ENCODE data around the gene HSD17B8. TPM values are rescaled to one million over a fixed set of nuclear protein-coding genes. Genes with fewer than 3 reads are reported as not detected.
"Not testable (repeated sequence)": the region's sequence is repeated elsewhere in the genome, so short reads cannot be mapped to it uniquely, and the experiment has no call there.

HSD17B8 gene
- total RNA-seq, 1 experiment from 2014 or later: 8.2 TPM

DNA sequence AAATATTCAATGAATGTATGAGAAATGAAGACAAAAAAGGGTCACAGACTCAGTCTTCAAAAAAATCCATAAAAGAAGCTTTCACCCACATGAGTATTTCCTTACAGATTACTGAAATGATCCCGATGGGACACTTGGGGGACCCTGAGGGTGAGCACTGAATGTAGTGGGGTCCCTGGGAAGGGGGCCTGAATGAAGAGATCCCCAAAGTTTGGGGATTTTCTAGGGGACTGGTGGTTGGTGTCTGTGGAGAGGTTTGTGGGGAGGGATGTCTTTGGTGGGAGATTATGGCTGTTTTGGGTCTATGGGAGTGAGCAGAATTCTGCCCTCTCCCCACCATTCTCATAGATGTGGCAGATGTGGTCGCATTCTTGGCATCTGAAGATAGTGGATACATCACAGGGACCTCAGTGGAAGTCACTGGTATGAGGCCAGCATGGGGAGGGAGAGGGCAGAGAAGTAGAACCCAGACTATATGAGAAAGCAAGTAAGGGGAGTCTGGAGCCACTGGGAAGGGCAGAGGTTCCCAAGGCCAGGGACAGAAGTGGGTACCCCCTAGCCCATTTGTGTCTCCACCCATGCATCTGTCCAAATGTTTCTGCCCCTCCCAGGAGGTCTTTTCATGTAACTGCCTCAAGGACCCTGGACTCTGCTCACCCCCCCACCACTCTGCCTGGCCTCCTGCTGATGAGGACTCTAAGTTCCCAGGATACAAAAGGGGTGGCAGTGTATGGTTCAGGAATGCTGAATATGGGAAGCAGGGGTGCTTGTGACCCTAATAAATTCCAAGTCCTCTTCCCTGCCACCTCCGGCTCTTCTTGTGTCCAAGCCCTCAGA lies 1.8 kb downstream of the HSD17B8 start:
- DNase-seq (ENCODE audit: low read depth): peak; percentile 48

DNA sequence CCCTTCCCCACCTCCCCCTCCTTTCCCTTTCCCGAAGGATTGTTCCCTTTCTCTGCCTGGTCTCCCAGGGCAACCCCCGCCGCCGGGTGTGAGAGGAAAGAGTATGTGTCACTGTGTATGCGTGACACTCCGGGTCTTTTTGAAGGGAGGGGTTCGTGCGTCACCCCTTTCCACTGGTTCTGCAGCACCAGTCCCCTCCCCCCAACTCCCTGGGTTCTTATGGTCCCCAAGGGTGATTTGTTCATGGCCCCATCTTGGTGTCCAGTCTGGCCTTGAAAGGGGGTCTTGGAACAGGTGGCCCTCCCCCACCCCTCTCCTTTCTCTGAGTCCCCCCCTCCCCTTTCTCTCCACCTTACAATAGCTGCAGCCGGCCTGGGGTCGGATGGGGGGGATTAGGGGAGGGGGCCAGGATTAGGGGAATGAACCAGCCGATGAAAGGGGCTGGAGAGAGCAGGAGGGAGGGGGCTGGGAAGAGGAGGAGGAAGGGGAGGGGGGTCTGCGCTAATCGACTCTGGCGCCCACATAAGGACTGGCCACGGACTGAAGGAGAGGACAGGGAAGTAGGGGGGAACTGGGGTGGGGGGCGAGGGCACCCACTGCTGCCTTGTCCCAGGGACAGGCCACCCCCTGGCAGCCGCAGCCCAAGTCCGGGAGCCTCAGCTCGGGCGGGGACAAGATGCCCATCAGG lies 2.6 kb downstream of the HSD17B8 start:
- DNase-seq (ENCODE audit: low read depth): peak; percentile 92

DNA sequence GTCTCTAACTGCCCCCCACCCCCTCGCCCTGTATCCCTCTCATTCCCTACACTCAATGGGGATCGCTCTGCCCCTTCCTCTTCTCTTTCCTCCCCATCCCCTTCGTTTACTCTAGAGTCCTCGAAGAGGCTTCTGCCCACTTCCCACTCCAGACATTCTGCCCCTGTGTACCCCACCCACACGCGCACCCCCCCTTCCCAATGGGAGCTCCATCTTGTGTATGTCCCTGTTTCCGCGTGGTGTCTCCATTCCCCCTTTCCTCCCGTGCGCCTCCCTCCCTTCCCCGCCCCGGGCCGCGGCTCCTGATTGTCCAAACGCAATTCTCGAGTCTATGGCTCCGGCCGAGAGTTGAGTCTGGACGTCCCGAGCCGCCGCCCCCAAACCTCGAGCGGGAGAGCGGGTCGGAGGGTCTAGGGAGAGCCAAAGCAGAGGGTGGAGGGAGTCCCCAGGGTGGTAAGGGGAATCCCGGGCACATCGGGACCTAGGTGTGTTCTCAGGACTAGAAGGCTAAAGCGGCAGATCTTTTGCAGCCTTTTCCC lies 3.2 kb downstream of the HSD17B8 start:
- DNase-seq (ENCODE audit: low read depth): peak; percentile 69

DNA sequence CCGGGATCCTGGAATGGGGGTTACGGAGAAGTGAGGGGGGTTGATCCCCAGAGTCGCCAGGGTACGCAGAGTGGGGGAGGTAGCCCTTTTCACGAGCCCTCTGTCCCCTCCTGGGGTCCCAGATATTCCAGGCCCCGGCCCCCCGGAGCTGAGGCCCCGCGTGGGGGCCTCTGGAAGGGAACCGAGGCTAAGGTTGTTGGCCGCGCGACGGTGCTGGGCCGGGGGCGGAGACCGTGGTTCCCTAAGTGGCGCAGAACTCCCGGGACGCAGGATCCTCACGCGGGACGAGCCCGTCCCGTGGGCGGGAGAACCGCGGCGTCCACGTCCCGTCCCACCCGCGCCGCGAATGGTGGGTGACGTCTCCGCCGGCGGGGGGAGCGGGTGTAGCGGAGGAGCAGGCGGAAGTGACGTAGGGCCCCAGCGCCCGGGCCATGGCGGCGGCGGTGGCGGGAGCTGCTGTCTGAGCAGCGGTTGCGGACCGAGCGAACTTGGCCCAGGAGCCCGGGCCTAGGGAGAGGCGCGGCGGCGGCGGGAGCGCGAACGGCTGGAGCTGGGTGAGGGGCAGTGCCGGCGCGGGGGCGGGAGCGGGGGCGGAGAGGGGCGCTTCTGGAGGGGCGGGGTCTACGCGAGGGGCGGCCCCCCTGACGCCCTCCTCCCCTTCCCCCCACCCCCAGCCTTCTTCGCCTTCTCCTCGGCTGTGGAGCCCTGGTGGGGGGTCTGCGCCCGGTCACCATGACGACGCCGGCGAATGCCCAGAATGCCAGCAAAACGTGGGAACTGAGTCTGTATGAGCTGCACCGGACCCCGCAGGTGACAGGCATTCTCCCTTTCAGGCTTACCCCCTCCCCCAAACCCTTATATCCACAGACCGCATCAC lies 3.9 kb downstream of the HSD17B8 start, which contains the start of gene RING1:
Gene RING1, plus strand, starts transcription at position 410 of the 877 bp plus-strand sequence. Its CDS starts 323 bp downstream, at position 733.
- peak; percentile 87 for DNase-seq (ENCODE audit: low read depth)

DNA sequence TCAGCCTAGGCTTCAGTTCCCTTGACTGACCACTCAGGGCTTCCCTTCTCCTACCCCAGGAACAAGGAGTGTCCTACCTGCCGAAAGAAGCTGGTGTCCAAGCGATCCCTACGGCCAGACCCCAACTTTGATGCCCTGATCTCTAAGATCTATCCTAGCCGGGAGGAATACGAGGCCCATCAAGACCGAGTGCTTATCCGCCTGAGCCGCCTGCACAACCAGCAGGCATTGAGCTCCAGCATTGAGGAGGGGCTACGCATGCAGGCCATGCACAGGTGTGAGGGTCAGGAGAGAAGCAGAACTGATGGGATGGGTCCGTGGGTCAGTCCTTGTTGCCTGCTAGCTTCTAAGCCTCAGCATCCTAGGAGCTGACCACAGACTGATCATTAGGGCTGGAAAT lies 5.4 kb downstream of the HSD17B8 start:
- no peak for DNase-seq (ENCODE audit: low read depth)

DNA sequence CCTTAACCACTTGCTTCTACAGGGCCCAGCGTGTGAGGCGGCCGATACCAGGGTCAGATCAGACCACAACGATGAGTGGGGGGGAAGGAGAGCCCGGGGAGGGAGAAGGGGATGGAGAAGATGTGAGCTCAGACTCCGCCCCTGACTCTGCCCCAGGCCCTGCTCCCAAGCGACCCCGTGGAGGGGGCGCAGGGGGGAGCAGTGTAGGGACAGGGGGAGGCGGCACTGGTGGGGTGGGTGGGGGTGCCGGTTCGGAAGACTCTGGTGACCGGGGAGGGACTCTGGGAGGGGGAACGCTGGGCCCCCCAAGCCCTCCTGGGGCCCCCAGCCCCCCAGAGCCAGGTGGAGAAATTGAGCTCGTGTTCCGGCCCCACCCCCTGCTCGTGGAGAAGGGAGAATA lies 6.7 kb downstream of the HSD17B8 start:
- DNase-seq (ENCODE audit: low read depth): no peak

DNA sequence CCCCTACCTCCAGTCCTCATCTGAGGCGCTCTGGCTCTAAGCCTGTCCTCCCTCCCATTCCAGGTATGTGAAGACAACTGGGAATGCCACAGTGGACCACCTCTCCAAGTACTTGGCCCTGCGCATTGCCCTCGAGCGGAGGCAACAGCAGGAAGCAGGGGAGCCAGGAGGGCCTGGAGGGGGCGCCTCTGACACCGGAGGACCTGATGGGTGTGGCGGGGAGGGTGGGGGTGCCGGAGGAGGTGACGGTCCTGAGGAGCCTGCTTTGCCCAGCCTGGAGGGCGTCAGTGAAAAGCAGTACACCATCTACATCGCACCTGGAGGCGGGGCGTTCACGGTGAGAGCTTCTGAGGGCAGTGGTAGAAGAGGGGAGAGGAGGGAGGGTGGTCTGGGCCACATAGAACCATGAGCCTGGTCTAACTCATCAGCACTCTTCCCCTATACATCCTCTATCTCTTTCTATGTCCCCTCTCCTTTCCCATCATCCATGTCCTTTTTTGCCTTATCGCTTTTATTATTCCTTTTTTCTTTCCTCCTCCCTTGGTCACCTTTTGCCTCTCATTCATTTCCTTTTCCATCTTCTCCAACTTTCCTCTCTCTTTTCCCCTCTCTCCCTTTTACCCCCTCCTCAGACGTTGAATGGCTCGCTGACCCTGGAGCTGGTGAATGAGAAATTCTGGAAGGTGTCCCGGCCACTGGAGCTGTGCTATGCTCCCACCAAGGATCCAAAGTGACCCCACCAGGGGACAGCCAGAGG lies 7.4 kb downstream of the HSD17B8 start:
- DNase-seq (ENCODE audit: low read depth): no peak

DNA sequence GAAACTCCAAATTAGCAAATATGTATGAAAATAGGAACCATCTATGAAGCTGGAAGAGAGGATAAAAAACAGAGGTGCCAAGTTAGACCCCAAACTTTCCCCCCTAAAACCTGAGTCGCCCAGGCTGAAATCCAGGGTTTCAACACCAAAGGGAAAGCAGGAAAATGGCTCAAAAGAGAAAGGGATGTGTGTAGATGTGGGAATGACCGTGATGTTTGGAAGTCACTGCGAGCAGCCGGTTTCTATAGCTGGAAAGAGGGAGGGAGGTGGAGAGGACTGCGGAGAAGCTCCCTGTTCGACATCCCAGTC lies 8.4 kb downstream of the HSD17B8 start:
- DNase-seq (ENCODE audit: low read depth): no peak

DNA sequence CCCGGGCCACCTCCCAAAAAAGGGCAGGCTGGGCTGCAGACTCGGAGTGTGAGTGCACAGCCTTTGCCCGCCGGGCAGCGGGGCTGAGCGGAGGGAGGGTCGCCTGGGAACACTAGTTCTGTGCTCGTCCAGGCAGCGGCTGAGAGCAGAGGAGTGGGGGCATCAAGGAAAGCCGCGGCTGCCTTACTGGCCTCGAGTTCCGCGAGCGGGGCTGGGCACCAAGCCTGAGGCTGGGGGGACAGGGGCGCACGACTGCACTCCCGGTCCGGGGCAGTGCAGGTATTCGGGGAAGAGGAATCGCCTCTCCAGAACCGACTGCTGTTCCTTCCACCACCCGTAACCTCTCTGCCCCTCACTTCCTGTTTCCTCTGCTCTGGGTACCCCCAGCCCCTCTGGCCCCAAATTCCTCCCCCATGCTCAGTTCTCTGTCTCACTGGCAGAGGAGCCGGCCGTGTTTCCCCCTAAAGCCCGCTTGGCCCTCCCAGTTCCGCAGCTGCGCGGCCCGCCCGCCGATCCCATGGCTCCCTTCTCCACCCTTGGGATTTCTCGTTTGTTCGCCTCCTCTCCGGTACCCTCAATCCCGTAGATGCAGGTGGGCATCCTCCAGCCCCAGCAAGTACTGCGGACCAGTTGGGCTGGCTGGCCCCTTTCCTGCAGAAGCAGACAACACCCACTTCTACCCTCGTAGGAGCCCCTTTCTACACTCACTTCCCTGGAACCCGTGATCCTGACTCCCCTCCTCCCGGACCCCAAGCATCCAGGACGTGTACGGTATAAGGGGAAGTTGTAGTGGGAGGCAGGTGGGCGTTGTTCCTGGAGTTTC lies 8.9 kb downstream of the HSD17B8 start:
- DNase-seq (ENCODE audit: low read depth): peak; percentile 46

DNA sequence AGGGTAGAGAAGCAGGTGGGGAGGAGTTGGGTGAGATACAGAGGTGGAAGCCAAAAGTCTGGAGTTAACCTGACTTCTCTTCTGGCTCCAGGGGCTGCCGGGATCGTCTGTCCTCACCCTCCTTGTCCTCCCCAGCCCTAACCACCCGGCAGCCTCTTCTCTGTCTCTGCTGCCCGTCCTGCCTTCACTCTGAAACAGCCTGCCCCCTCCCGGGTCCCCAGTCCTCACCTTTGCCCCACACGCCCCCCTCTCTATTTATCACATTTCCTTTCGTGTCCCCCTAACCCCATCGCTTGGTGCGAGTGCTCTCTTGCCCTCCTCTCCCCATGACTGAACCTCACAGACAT lies 9.5 kb downstream of the HSD17B8 start:
- DNase-seq (ENCODE audit: low read depth): no peak

DNA sequence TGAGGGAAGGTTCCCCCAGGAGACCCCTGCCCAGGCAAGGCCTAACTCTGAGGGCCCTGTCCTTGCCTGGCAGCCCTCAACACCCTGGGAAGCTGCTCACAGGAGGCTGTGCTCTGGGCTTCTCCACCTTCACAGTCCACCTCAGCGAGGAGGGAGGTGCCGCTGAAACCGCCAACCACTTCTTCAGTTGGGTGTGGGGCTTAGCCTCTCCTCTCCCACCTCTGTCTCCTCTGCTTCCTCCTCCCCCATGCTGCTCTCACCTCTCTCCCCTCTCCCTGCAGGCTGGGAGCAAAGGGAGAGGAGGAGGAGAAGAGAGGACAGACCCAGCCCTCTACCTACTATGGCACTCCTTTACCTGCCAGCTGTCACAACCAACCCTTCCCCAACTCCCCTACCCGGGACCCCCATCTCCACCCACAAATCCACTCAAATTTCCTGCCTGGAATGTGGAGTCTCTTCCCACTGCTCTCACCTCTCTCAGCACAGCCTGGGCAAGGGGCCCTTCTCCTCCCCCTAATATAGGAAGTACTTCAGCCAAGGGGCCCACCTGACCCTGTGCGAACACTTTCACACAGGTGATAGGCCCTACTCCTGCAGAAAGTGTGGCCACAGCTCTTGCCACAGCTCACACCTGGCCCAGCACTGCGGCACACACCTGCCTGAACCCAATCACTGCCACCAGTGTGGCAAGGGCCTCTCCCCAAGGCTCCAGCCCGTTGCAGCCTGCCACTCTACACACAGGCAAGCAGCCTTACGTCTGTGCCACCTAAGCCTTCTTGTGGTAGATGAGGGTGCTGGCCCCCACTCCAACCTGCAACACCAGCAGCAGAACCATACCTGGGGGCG lies 11.0 kb downstream of the HSD17B8 start:
- no peak for DNase-seq (ENCODE audit: low read depth)

DNA sequence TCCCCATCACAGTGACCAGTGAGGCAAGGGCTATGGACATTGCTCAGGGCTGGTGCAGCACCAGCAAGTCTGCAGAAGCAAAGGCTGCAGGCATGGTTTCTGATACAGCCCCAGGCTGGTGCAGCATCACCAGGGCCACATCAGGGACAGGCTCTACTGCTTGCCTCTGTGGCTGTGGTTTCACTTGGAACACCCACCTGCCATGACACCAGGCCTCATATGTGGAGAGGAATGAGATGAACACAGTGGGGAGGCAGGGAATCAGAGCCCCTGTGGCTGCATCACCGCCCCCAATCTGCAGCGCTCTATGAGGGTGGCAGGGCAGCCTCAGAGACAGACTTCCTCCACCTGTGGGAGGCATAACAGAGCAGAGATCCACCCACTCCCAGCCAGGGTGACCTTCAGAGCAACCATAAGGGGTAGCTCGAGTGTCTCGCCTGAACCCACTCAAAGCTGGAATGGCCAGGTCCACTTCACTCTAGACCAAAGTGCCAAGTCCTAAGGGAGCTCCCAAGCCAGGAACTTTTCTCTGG lies 11.7 kb downstream of the HSD17B8 start:
- no peak for DNase-seq (ENCODE audit: low read depth)

DNA sequence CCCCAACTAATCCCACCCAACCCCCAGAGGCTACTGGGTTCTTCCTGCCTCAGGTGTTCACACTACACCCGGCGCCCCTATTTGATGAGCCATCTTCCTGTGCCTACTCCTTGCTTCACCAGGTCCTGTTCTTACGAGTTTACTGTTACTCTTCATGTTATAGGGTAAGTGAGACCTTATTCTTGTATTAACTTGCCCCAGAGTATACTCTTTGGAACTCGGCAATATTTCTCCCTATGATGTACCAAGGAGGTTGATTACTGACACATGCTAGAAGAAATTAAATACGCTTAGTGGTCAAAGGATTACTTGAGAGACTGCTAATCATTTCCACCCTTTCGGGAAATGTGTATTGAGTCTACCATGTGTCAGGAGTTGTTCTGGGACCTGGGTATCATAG lies 12.8 kb downstream of the HSD17B8 start:
- DNase-seq (ENCODE audit: low read depth): no peak

DNA sequence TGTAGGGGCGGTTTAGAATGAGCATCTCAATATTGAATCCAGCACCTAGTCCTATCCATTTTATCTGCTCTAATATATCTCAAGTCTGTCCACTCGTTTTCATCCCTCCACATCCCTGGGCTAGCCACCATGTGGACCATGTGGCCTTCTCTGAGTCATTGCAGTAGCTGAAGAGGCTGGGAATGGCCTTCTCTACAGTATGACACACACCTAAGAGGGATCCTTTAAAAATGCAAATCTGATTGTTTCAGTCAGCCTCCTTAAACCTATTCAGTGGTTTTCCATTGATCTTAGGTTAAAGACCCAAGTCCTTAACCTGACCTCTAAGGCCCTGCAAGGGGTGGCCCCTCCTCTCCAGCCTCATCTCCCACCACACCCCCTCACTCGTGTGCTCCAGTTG lies 13.2 kb downstream of the HSD17B8 start:
- DNase-seq (ENCODE audit: low read depth): no peak

DNA sequence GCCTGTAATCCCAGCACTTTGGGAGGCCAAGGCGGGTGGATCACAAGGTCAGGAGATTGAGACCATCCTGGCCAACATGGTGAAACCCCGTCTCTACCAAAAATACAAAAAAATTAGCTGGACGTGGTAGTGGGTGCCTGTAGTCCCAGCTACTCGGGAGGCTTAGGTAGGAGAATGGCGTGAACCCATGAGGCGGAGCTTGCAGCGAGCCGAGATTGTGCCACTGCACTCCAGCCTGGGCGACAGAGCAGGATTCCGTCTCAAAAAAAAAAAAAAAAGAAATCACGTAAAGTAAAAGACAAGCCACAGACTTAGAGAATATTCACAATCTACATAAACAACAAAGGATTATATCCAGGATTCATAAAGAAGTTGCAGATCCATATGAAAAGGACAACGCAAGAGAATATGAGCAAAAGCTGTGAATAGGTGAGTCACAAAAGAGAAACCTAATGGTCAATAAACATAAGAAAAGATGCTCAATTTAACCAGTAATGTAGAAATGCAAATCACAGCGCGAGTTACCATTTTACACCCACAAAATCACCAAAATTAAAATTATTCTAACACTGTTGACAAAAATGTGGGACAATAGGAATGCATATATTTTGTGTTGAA lies 22.2 kb downstream of the HSD17B8 start:
- DNase-seq (ENCODE audit: low read depth): not testable (repeated sequence)

DNA sequence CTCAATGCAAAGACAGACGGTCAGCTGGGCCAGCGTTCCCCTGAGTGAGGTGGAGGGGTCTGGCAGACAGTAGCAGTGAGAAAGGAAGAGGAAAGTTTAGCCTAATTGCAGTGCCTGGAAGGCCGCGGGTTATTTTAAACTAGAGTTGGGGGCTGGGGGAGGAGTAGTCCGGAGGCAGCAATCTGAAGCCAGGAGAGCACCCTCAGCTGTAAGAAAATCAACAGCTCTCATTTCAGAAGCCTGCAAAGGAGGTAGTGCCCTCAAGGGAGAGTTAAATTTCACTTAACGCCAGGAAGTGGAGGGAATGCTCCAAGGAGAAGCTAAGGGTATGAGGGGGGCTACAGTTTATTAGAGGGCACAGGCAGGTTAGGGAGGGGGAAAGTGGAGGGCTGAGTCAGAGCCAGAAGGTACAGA lies 30.8 kb downstream of the HSD17B8 start:
- no peak for DNase-seq (ENCODE audit: low read depth)

DNA sequence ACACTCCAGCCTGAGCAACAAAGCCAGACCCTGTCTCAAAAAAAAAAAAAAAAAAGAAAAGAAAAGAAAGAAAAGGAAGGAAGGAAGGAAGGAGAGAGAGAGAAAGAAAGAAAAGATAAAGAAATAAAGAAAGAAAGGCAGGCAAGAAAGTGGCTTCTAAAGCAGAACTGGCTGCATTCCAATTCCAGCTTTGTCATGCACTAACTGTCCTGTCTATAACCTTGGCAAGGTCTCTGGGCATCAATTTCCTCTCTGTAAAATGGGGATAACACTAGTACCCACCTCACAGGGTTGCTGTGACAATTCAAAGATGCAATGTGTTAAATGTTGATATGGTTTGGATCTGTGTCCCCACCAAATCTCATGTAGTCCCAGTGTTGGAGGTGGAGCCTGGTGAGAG lies 31.9 kb downstream of the HSD17B8 start:
- DNase-seq (ENCODE audit: low read depth): no peak

DNA sequence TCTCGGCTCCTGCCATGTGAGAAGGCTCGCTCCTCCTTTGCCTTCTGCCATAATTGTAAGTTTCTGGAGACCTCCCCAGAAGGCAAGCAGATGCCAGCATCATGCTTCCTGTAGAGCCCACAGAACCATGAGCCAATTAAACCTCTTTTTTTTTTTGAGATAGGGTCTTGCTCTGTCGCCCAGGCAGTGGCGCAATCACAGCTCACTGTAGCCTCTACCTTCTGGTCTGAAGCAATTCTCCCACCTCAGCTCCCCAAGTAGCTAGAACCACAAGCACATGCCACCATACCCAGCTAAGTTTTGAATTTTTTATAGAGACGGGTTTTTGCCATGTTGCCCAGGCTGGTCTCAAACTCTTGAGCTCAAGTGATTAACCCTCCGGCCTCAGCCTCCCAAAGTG lies 32.4 kb downstream of the HSD17B8 start:
- DNase-seq (ENCODE audit: low read depth): no peak

DNA sequence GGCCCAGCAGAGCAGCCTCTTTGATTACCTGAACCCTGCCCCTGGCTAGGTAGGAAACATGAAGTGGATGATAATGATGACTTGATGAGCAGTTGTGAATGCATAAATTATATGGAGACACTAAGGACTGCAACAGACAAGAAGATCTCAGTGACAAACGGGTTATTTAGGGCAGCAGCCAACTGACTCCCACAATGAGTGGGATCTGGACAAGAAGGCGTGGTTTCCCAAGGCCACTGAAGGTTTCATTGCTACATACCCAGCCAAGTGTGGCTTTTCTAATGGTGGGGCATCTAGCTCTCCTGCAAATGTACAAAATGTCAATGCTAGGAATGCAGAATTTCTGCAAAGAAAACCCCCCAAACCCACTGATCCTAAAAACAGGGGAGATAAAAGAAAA lies 33.3 kb downstream of the HSD17B8 start:
- DNase-seq (ENCODE audit: low read depth): no peak

Measured in Daoy (cell line).